Stimulated activated naive CD8-positive, alpha-beta T cell treated with anti-CD3 and anti-CD28 coated beads, Interleukin-15, amount 100 ng/mL, for 72 hours (primary cell): ENCODE results near the gene MAP6D1.
"Not testable (repeated sequence)": the region's sequence is repeated elsewhere in the genome, so short reads cannot be mapped to it uniquely, and the experiment has no call there.

Experiments
- ATAC-seq: fragments of 150-1000 bp; cut with Tn5 transposase; 2 replicates; pipeline ENCODE4 v1.10.0; 2021; ENCODE audit warnings: mild to moderate bottlenecking, moderate library complexity
- DNase-seq, 2 donors: peaks; one replicate each; pipeline ENCODE4 v3.0.0; 2021 to 2022
- H3K27ac Mint-ChIP-seq, 2 donors: one replicate each; pipeline ENCODE4 v1.8.0; 2022; ENCODE audit warnings: mild to moderate bottlenecking in 2 of 2, mixed read lengths in 2 of 2, moderate library complexity in 2 of 2
- H3K27me3 Mint-ChIP-seq: one replicate; pipeline ENCODE4 v1.8.0; 2022; ENCODE audit warnings: mixed read lengths
- H3K4me1 Mint-ChIP-seq: one replicate; pipeline ENCODE4 v1.8.0; 2022; ENCODE audit warnings: mild to moderate bottlenecking, mixed read lengths
- H3K4me3 Mint-ChIP-seq, 2 donors: one replicate each; pipeline ENCODE4 v1.8.0; 2022; ENCODE audit warnings: mild to moderate bottlenecking in 2 of 2, mixed read lengths in 2 of 2, moderate library complexity in 1 of 2
- H3K9me3 Mint-ChIP-seq, 2 donors: one replicate each; pipeline ENCODE4 v1.8.0; 2022; ENCODE audit warnings: mixed read lengths in 2 of 2

MAP6D1 gene

DNA sequence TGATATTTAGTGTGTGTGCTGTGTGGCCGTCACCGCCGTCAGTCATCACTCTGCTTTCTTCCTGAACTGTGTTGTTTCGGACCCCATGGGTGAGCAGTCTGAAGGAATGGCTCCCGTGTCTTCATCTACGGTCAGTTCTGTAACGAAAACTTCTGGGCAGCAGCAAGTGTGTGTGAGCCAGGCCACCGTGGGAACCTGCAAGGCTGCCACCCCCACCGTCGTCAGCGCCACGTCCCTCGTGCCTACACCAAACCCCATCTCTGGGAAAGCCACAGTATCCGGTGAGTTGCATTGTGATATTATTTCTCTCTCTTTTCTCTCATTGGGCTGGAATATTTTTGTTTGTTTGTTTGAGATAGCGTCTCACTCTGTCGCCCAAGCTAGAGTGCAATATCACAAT is 34.7 kb downstream of the MAP6D1 start:
- ATAC-seq (no peak), DNase-seq (no peak)
- Mint-ChIP-seq H3K4me1 (peaks cover 6% of the 10 kb centered on the region), H3K27ac (no peak overlapping the region), H3K27me3 (no peaks in the 10 kb centered on the region), H3K9me3 (no peaks in the 10 kb centered on the region), H3K4me3 (no peak overlapping the region)

DNA sequence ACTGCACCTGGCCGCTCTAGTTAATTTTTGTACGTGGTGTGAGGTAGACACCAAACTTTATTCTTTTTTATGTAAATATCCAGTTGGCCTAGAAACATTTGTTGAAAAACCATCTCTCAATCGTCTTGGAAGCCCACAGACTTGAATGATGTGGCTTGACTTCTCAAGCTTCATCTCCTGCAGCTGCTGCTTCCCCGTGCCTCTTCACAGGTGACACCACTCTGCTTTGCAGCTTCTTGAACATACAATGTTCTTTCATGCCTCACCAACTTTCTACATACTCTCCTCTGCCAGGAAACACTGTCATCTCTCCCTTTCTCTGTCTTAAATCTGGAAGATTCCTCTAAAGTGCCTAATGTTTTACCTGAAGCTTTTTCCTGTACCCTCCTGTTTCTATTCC is 35.6 kb downstream of the MAP6D1 start:
- ATAC-seq = no peak
- peaks cover 6% of the 10 kb centered on the region for H3K4me1 Mint-ChIP-seq
- H3K27me3 Mint-ChIP-seq = no peaks in the 10 kb centered on the region
- H3K4me3 Mint-ChIP-seq = no peak overlapping the region
- H3K9me3 Mint-ChIP-seq = no peaks in the 10 kb centered on the region
- H3K27ac Mint-ChIP-seq = no peak overlapping the region
- no peak for DNase-seq

DNA sequence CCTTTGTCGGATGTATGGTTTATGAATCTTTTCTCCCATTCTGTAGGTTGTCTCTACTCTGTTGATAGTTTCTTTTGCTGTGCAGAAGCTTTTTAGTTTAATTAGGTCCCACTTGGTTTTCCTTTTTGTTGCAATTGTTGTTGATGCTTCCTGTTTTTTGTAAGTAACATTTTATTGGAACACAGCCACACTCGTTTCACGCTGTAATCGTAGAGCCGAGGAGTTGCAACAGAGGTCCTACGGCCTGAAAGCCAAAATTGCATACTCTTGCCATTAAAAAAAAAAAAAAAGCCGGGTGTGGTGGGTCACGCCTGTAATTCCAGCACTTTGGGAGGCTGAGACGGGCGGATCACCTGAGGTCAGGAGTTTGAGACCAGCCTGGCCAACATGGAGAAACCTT is 40.9 kb downstream of the MAP6D1 start:
- not testable (repeated sequence) for ATAC-seq, H3K9me3 Mint-ChIP-seq, H3K4me1 Mint-ChIP-seq, DNase-seq, H3K4me3 Mint-ChIP-seq, H3K27ac Mint-ChIP-seq, H3K27me3 Mint-ChIP-seq

DNA sequence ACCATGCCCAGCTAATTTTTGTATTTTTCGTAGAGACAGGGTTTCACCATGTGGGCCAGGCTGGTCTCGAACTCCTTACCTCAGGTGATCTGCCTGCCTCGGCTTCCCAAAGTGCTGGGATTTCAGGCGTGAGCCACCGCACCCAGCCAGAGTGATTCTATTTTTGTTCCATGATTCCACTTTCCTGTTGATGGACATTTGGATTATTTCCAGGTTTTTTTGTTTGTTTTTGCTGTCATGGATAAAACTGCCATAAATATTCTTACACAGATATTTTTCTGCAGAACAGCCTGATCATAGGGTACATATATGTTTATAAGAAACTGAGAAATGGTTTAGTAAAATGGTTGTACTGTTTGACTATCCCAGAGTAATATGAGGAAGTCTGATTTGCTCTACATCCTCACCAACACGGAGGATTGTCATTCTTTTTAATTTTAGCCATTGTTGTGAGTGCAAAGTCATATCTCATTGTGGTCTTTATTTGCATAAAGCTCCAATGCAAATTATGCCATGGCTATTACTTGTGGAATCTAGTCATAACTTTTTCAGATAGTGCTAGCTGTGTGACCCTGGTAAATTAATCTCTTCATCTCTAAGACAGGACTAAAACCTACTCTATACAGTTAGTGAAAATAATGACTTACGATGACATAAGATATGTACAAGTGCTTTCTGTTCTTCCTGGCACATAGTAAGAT is 42.7 kb downstream of the MAP6D1 start:
- Mint-ChIP-seq H3K9me3 (no peaks in the 10 kb centered on the region), H3K27ac (peak overlapping the region in 1 of 2 donors; percentile 72), H3K27me3 (no peaks in the 10 kb centered on the region), H3K4me3 (no peak overlapping the region), H3K4me1 (no peaks in the 10 kb centered on the region)
- ATAC-seq (no peak), DNase-seq (no peak)

DNA sequence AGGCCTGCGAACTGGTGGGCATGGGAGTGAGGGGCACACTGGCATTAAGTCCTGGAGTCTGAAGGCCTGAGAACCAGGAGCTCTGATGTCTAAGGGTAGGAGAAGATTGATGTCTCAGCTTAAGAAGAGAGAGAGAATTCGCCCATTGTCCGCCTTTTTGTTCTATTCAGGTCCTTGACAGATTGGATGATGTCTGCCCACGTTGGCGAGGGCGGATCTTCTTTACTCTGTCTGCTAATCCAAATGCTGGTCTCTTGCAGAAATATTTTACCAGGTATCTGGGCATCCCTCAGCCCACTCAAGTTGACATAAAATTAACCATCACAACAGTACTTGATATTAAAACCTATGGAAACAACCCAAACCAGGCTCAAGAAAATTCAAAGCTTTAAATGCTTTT is 44.1 kb downstream of the MAP6D1 start:
- ATAC-seq = no peak
- no peak overlapping the region for H3K4me3 Mint-ChIP-seq
- DNase-seq = no peak
- no peaks in the 10 kb centered on the region for H3K27me3 Mint-ChIP-seq
- H3K9me3 Mint-ChIP-seq = no peaks in the 10 kb centered on the region
- H3K4me1 Mint-ChIP-seq = no peaks in the 10 kb centered on the region
- peak overlapping the region in 1 of 2 donors; percentile 63 for H3K27ac Mint-ChIP-seq

DNA sequence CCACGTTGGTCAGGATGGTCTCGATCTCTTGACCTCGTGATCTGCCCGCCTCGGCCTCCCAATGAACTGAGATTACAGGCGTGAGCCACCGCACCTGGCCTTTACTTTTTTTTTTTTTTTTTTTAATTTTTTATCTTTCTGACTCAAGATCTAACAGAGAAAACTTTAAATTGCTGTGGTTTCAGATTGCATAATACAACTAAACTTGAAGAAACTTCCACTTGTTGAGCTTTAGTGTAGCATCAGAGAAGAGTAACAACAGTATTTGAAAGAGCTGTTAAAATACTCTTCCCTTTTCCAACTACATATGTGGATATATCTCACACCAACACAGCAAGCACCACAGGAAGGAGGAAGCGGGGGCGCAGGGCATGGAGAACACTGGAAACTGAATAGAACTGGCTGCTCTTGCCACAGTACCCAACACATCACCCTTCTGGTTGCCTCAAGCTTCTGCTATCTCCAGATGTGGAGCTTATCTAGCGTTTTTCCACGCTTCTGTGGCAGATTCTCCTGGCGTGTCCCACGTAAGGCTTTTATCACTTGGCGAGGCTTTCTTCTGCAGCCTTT is 45.4 kb downstream of the MAP6D1 start:
- no peaks in the 10 kb centered on the region for H3K27me3 Mint-ChIP-seq
- DNase-seq (no peak), ATAC-seq (no peak)
- H3K9me3 Mint-ChIP-seq = no peaks in the 10 kb centered on the region
- H3K27ac Mint-ChIP-seq = no peak overlapping the region
- no peak overlapping the region for H3K4me3 Mint-ChIP-seq
- H3K4me1 Mint-ChIP-seq = no peaks in the 10 kb centered on the region

DNA sequence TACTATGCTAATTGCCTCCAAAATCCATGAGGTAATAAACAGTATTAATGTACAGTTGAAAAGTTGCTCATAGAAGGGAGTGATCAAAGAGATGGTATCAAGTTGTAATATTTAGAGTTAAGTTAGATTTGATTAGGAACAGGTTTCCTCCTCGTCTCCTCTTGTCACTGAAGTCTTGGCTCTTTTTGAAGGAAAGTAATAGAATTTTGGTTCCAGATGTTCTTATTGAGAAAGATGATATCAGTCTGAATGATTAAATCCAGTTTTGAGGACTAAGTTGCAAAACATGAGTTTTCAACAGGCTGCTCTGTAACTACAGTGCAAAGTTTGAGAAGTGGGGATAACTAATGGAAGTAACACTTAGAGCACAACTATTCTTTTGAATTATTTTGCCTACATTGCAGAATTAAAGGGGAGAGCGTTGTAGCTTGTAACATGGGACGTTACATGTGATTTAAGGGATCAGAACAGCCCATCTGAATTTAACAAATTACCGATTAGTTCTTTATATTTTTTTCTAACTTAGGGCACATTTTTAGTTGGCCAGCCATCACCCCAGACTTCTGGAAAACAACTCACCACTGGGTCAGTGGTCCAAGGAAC is 48.3 kb downstream of the MAP6D1 start:
- Mint-ChIP-seq H3K4me3 (no peak overlapping the region), H3K4me1 (no peaks in the 10 kb centered on the region), H3K9me3 (no peaks in the 10 kb centered on the region), H3K27me3 (no peaks in the 10 kb centered on the region), H3K27ac (no peak overlapping the region)
- no peak for ATAC-seq
- no peak for DNase-seq

DNA sequence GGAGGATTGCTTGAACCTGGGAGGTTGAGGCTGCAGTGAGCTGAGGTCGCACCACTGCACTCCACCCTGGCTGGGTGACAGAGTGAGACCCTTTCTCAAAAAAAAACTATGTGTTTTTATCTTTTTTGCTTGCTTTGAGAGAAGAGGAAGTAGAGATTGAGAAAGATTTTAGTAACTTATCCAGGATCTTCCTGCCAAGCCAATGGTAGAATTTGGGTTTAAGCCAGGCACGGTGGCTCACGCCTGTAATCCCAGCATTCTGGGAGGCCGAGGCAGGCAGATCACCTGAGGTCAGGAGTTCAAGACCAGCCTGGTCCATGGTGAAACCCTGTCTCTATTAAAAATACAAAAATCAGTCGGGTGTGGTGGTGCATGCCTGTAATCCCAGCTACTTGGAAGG is 48.9 kb downstream of the MAP6D1 start:
- ATAC-seq, H3K4me3 Mint-ChIP-seq, H3K27me3 Mint-ChIP-seq, DNase-seq, H3K9me3 Mint-ChIP-seq, H3K4me1 Mint-ChIP-seq: not testable (repeated sequence)
- H3K27ac Mint-ChIP-seq = peak overlapping the region in 1 of 2 donors; percentile 30

DNA sequence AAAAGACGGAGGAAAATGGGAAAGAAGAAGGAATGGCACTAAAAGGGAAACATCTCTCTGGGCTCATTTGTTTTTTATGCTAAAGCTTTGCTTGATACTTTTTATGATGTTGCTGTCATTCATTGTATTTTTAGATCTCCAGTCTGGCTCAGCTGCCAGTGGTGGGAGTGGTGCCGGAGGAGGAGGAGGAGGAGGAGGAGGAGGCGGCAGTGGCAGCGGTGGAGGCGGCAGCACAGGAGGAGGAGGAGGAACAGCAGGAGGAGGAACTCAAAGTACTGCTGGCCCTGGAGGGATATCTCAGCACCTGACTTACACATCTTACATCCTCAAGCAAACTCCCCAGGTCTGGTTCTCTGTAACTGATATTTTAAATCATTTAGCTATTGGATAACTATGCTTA is 49.6 kb downstream of the MAP6D1 start:
- no peak overlapping the region for H3K27ac Mint-ChIP-seq
- no peaks in the 10 kb centered on the region for H3K27me3 Mint-ChIP-seq
- no peak for ATAC-seq
- H3K9me3 Mint-ChIP-seq = no peaks in the 10 kb centered on the region
- no peaks in the 10 kb centered on the region for H3K4me1 Mint-ChIP-seq
- no peak overlapping the region for H3K4me3 Mint-ChIP-seq
- DNase-seq = no peak

DNA sequence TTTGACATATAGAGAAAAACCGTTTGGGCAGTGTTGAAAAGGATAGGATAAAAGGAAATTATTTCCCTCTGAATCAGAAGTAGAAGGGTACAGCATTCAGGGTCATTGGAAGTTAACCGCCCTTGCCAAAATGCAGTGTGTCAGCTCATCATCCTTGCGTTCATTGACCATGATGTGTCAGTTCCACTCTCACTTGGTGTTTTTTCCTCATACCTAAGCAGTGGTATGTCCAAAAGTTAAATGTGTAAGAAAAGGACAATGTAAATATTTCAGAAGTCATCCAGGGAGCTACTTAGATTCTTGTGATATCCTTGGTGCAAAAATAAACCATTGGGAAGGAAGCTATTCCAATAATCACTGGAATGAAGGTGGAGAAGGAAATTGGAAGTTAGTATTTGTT is 50.7 kb downstream of the MAP6D1 start:
- Mint-ChIP-seq H3K27me3 (no peaks in the 10 kb centered on the region), H3K4me1 (no peaks in the 10 kb centered on the region), H3K4me3 (no peak overlapping the region), H3K27ac (peak overlapping the region in 1 of 2 donors; percentile 54), H3K9me3 (no peaks in the 10 kb centered on the region)
- ATAC-seq = no peak
- no peak for DNase-seq

DNA sequence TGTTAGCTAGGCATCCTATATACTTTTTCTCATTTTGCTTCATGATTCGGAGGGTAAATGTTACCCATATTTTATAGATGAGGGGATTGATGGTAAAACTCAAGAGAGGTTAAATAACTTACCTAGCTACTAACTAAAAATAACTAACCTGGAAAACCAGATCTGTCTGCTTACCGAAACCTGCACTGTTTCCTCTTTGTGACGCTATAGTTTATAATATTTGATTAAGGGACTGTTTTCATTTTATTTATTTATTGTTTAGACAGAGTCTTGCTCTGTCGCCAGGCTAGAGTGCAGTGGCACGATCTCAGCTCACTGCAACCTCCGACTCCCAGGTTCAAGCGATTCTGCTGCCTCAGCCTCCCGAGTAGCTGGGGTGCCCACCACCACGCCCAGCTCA is 55.9 kb downstream of the MAP6D1 start:
- no peak for ATAC-seq
- H3K27me3 Mint-ChIP-seq = no peaks in the 10 kb centered on the region
- H3K4me1 Mint-ChIP-seq = peaks cover 9% of the 10 kb centered on the region
- H3K9me3 Mint-ChIP-seq = no peaks in the 10 kb centered on the region
- no peak overlapping the region for H3K4me3 Mint-ChIP-seq
- peak overlapping the region in 1 of 2 donors; percentile 78 for H3K27ac Mint-ChIP-seq
- DNase-seq = no peak

DNA sequence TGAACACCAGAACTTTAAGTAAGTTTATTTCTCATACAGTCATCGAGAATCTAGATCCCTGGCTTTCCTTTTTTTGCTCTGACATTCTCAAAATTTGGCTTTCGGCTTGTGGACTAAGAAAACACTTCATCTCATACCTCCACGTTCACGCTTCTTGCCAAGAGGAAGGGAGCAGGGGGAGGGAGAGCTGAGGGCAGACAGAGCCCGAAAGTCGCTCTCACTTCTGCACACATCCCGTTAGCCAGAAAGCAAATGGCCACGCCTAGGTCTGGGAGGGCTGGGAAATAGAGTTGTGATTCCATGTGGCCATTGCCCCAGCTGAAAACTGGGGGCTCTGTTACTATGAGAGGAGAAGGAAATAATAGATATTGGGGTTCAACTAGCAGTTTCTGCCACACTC is 57.3 kb downstream of the MAP6D1 start:
- Mint-ChIP-seq H3K9me3 (no peaks in the 10 kb centered on the region), H3K4me3 (no peak overlapping the region), H3K27ac (peak overlapping the region in 1 of 2 donors; percentile 85), H3K4me1 (peaks cover 9% of the 10 kb centered on the region), H3K27me3 (no peaks in the 10 kb centered on the region)
- ATAC-seq = no peak
- no peak for DNase-seq

DNA sequence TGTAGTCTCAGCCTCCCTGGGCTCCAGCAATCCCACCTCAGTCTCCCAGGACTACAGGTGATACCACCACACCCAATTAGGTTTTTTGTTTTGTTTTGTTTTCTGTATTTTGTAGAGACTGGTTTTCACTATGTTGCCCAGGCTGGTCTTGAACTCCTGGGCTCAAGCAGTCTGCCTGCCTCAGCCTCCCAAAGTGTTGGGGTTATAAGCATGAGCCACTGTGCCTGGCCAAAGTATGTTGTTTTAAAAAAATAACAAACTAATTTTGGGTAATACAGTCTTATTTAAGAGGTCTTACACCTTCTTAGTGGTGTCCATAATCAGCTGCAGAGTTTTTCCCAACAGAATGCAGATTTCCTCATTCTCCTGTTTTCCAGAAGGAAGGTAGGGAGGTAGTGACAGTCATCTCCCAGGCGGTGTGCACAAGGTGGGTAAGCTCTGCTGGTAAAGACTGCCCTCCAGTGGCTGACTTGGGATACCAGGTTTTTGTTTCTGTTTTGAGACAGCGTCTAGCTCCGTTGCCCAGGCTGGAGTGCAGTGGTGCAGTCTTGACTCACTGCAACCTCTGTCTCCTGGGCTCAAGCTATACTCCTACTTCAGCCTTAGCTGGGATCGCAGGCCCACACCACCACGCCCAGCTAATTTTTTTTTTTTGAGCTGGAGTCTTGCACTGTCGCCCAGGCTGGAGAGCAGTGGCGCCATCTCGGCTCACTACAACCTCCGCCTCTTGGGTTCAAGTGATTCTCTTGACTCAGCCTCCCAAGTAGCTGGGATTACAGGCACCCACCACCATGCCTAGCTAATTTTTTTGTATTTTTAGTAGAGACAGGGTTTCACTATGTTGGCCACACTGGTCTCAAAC is 58.4 kb downstream of the MAP6D1 start:
- H3K4me3 Mint-ChIP-seq = no peak overlapping the region
- peak overlapping the region in 1 of 2 donors; percentile 6 for H3K27ac Mint-ChIP-seq
- ATAC-seq (peak; percentile 90), DNase-seq (peak; percentile 62 to 69)
- H3K9me3 Mint-ChIP-seq = no peaks in the 10 kb centered on the region
- no peaks in the 10 kb centered on the region for H3K27me3 Mint-ChIP-seq
- H3K4me1 Mint-ChIP-seq = peaks cover 9% of the 10 kb centered on the region

DNA sequence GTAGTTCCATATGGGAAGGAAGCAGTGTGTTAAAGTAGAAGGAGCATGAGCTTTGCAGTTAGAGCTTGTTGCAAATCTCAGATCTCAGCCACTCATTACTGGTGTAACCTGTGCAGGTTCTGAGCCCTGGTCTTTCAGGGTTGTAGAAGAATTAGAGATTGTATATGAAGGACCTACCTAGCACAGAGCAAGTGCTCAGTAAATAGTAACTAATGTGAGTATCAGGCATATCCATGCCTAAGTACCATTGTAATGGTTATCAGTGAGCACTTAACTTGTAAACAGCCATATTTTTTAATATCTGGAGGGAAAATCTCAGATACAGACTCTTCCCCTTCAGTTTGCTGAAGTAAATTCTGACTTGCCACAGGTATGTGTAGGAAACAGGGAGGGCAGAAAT is 59.3 kb downstream of the MAP6D1 start:
- DNase-seq (no peak), ATAC-seq (no peak)
- Mint-ChIP-seq H3K9me3 (no peaks in the 10 kb centered on the region), H3K27me3 (no peaks in the 10 kb centered on the region), H3K27ac (no peak overlapping the region), H3K4me1 (peaks cover 9% of the 10 kb centered on the region), H3K4me3 (no peak overlapping the region)
